Erythroblast (primary cell): ENCODE results near the gene C22orf15.
A peak's percentile ranks its signal among the peaks of the same experiment; 100 is the strongest.
"Not testable (repeated sequence)": the region's sequence is repeated elsewhere in the genome, so short reads cannot be mapped to it uniquely, and the experiment has no call there.

ENCODE experiments used
- DNase-seq, 2 experiments: peaks; one replicate each; lab custom pipeline; 2025; lab: John Stamatoyannopoulos, UW
- GATA1 ChIP-seq: IDR thresholded peaks from 2 replicates; pipeline ENCODE4 v1.6.1; 2011; ENCODE audit warnings: low read depth, mild to moderate bottlenecking, control low read depth, low read length, moderate library complexity
- POLR2A ChIP-seq: IDR thresholded peaks from 2 replicates; pipeline ENCODE4 v1.6.1; 2011; ENCODE audit warnings: mild to moderate bottlenecking, low read length

The C22orf15 gene

GRCh38 chr22:23762842-23763578 lies at the start of gene C22orf15:
Gene C22orf15 (plus strand): TSS chr22:23762990. CDS start chr22:23763307, 317 bp downstream.
- DNase-seq: no peak
- TF ChIP-seq POLR2A (no peak), GATA1 (no peak)

GRCh38 chr22:23713696-23714595 lies 48.8 kb upstream of the C22orf15 start:
- TF ChIP-seq POLR2A (no peak), GATA1 (no peak)
- no peak for DNase-seq

DNA sequence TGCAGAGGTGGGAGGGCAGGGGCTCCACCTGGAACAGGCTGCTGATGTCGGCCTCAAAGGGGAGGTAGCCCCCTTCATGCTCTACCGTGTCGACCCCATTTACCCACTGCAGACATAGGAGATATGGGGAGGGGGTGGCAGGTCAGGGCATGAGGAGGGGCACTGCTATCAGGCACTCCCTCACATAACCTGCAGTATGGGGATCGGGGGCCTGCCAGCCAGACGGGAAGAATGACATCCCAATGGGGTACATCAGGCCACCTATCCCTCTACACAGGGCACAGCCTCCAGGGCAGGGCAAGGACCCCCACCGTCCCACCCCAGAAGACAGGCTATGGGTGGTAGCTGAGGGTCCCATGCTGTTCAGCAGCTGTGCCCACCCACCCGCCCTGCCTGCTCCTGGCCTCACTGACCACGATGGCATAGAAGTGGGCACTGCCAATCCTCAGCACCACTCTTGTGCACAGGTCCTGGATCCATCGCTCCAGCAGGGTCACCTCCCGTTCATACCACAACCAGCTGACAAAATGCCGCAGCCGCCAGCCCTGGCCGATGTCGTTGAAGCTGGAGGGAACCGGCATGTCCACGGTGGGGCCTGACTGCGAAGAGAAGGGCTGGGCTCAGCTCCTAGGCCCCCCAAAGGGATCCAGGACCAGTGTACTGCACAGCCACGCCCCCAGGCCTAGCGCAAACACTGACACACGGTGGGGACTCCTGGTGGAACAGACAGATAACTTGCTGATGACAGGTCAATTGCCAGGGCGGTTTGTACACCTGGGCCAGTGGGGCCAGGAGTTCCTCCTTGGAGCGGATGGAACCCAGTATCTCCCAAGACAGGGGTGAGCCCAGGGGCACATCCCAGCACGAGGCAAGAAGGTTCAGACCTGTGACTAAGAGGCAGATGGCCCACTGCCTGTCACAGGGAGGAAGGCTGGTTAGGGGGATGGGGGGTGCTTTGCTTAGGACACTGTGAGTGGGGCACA lies 47.9 kb upstream of the C22orf15 start:
- DNase-seq: peak; percentile 14 to 50
- no peak for TF ChIP-seq GATA1
- no peak for TF ChIP-seq POLR2A

GRCh38 chr22:23715806-23716375 lies 46.9 kb upstream of the C22orf15 start:
- TF ChIP-seq GATA1 (no peak), POLR2A (no peak)
- DNase-seq: peak; percentile 21

- TF ChIP-seq GATA1 (no peak), POLR2A (peak; percentile 84)
- peak; percentile 91 to 93 for DNase-seq
Measured at GRCh38 chr22:23716811-23717801, 45.7 kb upstream of the C22orf15 start.

DNA sequence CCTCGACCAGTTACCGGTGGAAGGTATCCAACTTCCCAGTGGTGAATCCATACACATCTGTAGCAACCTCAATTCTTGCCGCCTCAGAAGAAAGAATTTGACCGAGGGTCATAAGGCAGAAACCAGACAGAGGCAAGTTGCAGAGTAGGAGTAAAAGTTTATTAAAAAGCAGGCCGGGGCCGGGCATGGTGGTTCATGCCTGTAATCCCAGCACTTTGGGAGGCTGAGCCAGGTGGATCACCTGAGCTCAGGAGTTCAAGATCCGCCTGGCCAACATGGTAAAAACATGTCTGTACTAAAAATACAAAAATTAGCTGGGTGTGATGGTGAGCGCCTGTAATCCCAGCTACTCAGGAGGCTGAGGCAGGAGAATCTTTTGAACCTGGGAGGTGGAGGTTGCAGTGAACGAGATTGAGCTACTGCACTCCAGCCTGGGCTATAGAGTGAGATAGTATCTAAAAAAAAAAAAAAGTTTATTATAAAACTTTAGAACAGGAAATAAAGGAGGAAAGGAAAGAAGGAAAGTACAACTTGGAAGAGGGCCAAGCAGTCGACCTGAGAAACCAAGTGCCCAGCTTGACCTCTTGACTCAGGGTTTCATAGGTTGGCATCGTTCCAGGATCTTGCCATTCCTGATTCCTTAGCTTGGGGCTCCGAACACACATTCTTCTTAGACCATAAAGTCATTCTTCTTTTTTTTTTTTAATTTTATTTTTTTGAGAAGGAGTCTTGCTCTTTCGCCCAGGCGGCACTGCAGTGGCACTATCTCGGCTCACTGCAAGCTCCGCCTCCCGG lies 44.2 kb upstream of the C22orf15 start:
- DNase-seq: peak in 1 of 2 experiments; percentile 9
- no peak for TF ChIP-seq POLR2A
- TF ChIP-seq GATA1: no peak

DNA sequence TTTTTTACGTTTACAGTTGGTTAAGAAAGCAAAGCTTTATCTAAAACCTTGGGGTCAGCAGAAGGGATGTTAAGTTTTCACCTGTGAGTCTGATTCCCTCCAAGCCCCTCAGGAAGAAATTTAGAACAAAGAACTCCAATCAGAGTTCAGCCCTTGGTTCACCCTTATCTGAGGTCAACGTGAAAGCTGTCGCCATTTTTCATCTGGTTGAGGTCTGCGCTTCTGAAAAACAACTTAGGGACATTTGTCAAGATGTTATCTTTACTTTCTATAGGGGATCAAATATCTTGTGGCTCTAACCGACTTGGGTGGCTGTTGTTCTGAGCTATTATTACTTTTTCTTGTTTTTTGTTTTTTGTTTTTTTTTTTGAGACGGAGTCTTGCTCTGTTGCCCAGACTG lies 41.9 kb upstream of the C22orf15 start:
- no peak for DNase-seq
- TF ChIP-seq POLR2A (no peak), GATA1 (no peak)

DNA sequence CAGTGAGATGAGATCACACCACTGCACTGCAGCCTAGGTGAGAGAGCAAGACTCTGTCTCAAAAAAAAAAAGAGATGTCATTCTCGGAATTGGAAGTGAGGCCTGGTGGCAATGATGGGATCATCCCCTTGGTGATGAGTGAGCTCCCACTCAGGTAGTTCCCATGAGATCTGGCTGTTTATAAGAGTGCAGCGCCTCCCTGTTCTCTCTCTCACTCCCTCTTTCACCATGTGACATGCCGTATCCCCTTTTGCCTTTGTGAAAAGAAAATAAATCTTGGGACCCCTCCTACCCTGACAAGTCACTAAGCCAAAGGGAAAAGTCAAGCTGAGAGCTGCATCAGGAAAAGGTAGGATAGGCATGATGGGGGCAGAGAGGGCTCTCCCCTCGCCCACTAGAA lies 40.6 kb upstream of the C22orf15 start:
- DNase-seq: no peak
- TF ChIP-seq GATA1 (no peak), POLR2A (no peak)

GRCh38 chr22:23722724-23723123 lies 40.1 kb upstream of the C22orf15 start:
- TF ChIP-seq POLR2A (no peak), GATA1 (no peak)
- DNase-seq: no peak

- not testable (repeated sequence) for DNase-seq
Measured at GRCh38 chr22:23728108-23728507, 34.7 kb upstream of the C22orf15 start.

DNA sequence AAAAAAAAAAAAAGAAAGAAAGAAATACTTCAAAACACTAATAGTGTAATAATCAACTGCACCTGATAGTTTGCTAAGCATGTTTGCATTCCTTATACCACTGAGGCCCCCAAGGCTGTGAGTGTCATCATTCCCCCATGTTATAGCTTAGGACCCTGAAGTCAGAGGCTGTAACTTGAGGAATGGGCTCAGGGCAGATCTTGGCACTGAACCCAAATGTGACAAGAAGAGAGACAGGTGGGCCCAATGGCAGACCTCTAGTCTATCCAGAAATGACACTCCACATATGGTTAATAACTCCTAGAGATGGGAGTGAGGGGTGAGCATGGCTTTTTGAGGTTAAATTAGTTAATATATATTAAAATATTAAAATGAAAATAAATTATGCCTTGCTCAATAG lies 25.1 kb upstream of the C22orf15 start:
- DNase-seq: no peak
- no peak for TF ChIP-seq GATA1
- TF ChIP-seq POLR2A: no peak
